K562 (cell line): ENCODE results near the gene COL6A2.

ENCODE experiments used
- CTCF ChIP-seq, 3 experiments: IDR thresholded peaks in 2 of 3; conservative IDR thresholded peaks in 1 of 3; 2 replicates each; pipeline ENCODE4 v1.5.1; 2011 to 2012; ENCODE audit warnings: low read length in 3 of 3, mild to moderate bottlenecking in 3 of 3, control low read depth in 2 of 3, improper control_type of control experiment in 1 of 3, inconsistent platforms in 1 of 3, low read depth in 1 of 3, mixed read lengths in 1 of 3, moderate library complexity in 1 of 3; ENCODE audit not compliant: insufficient read depth in 2 of 3
- IRF1 ChIP-seq: sonication (generic); formaldehyde crosslinking; IDR thresholded peaks from 2 replicates; pipeline ENCODE4 v1.8.0; 2022; ENCODE audit warnings: missing genetic modification reagents, mild to moderate bottlenecking, borderline replicate concordance
- SMC3 ChIP-seq: conservative IDR thresholded peaks from 2 replicates; pipeline ENCODE4 v1.6.1; 2011; ENCODE audit warnings: low read depth, low read length, improper control_type of control experiment; ENCODE audit not compliant: insufficient read depth
- TEAD1 ChIP-seq, 2 experiments: fragments of 450-650 bp in 1 of 2; sonication (generic) in 1 of 2; formaldehyde crosslinking; IDR thresholded peaks; 2 replicates each; pipeline versions ENCODE4 v1.4.0 to v1.8.0; 2020 to 2022; ENCODE audit warnings: mild to moderate bottlenecking in 2 of 2, missing genetic modification reagents in 1 of 2
- ZBTB43 ChIP-seq: sonication (generic); formaldehyde crosslinking; IDR thresholded peaks from 2 replicates; pipeline ENCODE4 v1.8.0; 2023; ENCODE audit warnings: mild to moderate bottlenecking, missing genetic modification reagents
- ZBTB49 ChIP-seq: sonication (generic); formaldehyde crosslinking; IDR thresholded peaks from 2 replicates; pipeline ENCODE4 v1.8.0; 2022; ENCODE audit warnings: missing genetic modification reagents, mild to moderate bottlenecking, borderline replicate concordance
- ZNF124 ChIP-seq: sonication (generic); formaldehyde crosslinking; IDR thresholded peaks from 2 replicates; pipeline ENCODE4 v1.8.1; 2022; ENCODE audit warnings: missing genetic modification reagents

- TF ChIP-seq SMC3: no peak
- TF ChIP-seq ZNF124: no peak
- no peak for TF ChIP-seq TEAD1 (CRISPR knock-in tag; IDR thresholded peaks at IDR 0.05)
- TF ChIP-seq IRF1 (CRISPR knock-in tag): no peak
- no peak for TF ChIP-seq ZBTB43 (CRISPR knock-in tag)
- no peak for TF ChIP-seq ZBTB49 (CRISPR knock-in tag)
- TF ChIP-seq CTCF (IDR thresholded peaks at IDR 0.05 in 2 of 3, conservative IDR thresholded peaks at IDR 0.05 in 1 of 3; ENCODE audit: insufficient read depth in 2 of 3, low read depth in 1 of 3, low read length in 3 of 3): no peak
Observed at GRCh38 chr21:46081862-46082712, 15.8 kb upstream of the COL6A2 start.
